Spleen (tissue), 7 donors: Measurements from ENCODE around the gene GNL2.
A peak's percentile ranks its signal among the peaks of the same experiment; 100 is the strongest.

ENCODE experiments used
- POLR2A ChIP-seq, 3 donors: fragments of 450-650 bp; IDR thresholded peaks; one replicate each; pipeline ENCODE4 v1.5.1; 2017; ENCODE audit warnings: antibody characterized with exemption in 3 of 3, mild to moderate bottlenecking in 1 of 3
- TF ChIP-seq, protein P1 (sequence below), 11 experiments: fragments of 200-600 bp in 7 of 11; fragments of 450-650 bp in 4 of 11; sonication (generic) in 4 of 11; IDR thresholded peaks in 8 of 11; conservative IDR thresholded peaks in 3 of 11; 1 replicate in 7 of 11; 2 replicates in 4 of 11; pipeline versions ENCODE4 v1.4.0 to v1.8.0; 2016 to 2021; ENCODE audit warnings: antibody characterized with exemption in 11 of 11, inconsistent platforms in 4 of 11, mild to moderate bottlenecking in 1 of 11
- donor health status: DM: no; HTN: no; CAD: no; lungs with moderate emphysema.
- donor health status: DM: no; HTN: no; CAD: no.
- donor health status: DM: no; HTN: no; CAD: no.

DNA sequence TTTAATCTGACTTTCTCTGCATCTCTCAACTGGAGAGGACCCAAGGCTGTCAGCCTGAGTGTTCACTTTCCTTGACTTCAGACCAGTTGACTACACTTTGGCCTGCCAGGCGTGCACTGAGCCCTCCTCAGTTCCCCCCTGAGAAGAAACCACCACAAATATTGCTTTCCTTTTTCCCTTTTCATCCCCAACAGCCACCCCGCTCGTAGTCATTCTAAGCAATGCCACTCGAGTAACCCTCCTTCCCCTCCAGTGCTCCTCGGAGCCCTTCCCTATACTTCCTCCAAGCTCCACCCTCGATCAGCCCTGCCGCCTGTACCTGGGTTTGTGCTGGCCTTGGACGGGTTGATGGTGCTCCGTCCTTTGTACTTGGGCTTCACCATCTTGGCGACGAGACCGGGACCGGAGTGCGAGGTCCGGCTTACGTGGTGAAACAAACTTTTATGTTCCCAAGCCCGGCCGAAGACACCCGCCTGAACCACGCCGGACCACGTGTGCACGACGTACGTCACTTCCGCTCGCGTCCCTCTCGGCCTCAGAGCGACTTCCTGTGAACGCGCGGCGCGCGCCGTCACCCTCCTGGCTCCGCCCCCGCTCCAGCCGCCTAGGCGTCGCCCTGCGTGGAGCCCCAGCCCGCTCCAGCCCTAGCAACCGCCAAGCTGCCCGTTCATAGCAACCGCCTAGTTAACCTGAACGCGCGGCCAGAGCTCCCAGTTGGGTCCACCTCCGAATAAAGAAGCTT lies at the start of gene GNL2:
- TF ChIP-seq, protein P1, sequence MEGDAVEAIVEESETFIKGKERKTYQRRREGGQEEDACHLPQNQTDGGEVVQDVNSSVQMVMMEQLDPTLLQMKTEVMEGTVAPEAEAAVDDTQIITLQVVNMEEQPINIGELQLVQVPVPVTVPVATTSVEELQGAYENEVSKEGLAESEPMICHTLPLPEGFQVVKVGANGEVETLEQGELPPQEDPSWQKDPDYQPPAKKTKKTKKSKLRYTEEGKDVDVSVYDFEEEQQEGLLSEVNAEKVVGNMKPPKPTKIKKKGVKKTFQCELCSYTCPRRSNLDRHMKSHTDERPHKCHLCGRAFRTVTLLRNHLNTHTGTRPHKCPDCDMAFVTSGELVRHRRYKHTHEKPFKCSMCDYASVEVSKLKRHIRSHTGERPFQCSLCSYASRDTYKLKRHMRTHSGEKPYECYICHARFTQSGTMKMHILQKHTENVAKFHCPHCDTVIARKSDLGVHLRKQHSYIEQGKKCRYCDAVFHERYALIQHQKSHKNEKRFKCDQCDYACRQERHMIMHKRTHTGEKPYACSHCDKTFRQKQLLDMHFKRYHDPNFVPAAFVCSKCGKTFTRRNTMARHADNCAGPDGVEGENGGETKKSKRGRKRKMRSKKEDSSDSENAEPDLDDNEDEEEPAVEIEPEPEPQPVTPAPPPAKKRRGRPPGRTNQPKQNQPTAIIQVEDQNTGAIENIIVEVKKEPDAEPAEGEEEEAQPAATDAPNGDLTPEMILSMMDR (IDR thresholded peaks at IDR 0.05 in 8 of 11, conservative IDR thresholded peaks at IDR 0.05 in 3 of 11), result peak in 2 of 11 experiments; percentile 5 to 43
- peak in 2 of 3 donors; percentile 26 to 40 for TF ChIP-seq POLR2A (IDR thresholded peaks at IDR 0.05)
